Measurements from ENCODE around the gene SH2D6. TPM values are rescaled to one million over a fixed set of nuclear protein-coding genes. Genes with fewer than 3 reads are reported as not detected.

The SH2D6 gene
- total and polyA plus RNA-seq, 2 experiments from 2014 or later = 0.27 to 2.8 TPM

- WGBS (ENCODE audit: low lambda C conversion rate, missing lambda C conversion rate) = 38% methylated on average over 10 of the region's 16 CpGs
- no peak overlapping the region for H3K4me3 ChIP-seq
- peak; percentile 82 for DNase-seq (ENCODE audit: low spot score)
These were observed 12.4 kb downstream of the SH2D6 start for GRCh38 chr2:85430752-85431569.

GRCh38 chr2:85431570-85432205 lies 13.2 kb downstream of the SH2D6 start:
- Histone ChIP-seq H3K27ac (peak overlapping the region; percentile 88), H3K4me2 (peak overlapping the region; percentile 59), H3K9me2 (replicated peaks; ENCODE audit: insufficient read depth) (no peaks in the 10 kb centered on the region), H4K20me1 (ENCODE audit: insufficient read depth, poor library complexity, severe bottlenecking) (no peaks in the 10 kb centered on the region), H2AFZ (no peak overlapping the region), H3K9me3 (ENCODE audit: low read depth) (no peaks in the 10 kb centered on the region), H3K4me3 (no peak overlapping the region), H3K27me3 (no peaks in the 10 kb centered on the region), H3K79me2 (no peaks in the 10 kb centered on the region), H3K4me1 (ENCODE audit: insufficient read depth) (peaks cover 35% of the 10 kb centered on the region), H3K36me3 (replicated peaks; ENCODE audit: insufficient read depth, low read depth) (no peaks in the 10 kb centered on the region)
- DNase-seq (ENCODE audit: low spot score) = no peak
- TF ChIP-seq EZH2 (IDR thresholded peaks at IDR 0.05; ENCODE audit: borderline replicate concordance) = no peak
- TF ChIP-seq CTCF (IDR thresholded peaks at IDR 0.05; ENCODE audit: poor library complexity) = no peak
- TF ChIP-seq EZH2phosphoT487 (IDR thresholded peaks at IDR 0.05; ENCODE audit: low read depth, severe bottlenecking, unreplicated experiment) = no peak
- WGBS (ENCODE audit: low lambda C conversion rate, missing lambda C conversion rate) = 88% methylated on average over 10 of the region's 10 CpGs

More at GRCh38 chr2:85430752-85431569, 12.4 kb downstream of the SH2D6 start:
- Histone ChIP-seq H3K9me3 (ENCODE audit: low read depth) (no peaks in the 10 kb centered on the region), H3K27me3 (no peaks in the 10 kb centered on the region), H3K4me1 (ENCODE audit: insufficient read depth) (peaks cover 31% of the 10 kb centered on the region), H3K4me2 (peak overlapping the region; percentile 59), H2AFZ (no peak overlapping the region), H3K36me3 (replicated peaks; ENCODE audit: insufficient read depth, low read depth) (no peaks in the 10 kb centered on the region), H3K79me2 (no peaks in the 10 kb centered on the region), H3K27ac (peak overlapping the region; percentile 88), H3K9me2 (replicated peaks; ENCODE audit: insufficient read depth) (no peaks in the 10 kb centered on the region), H4K20me1 (ENCODE audit: insufficient read depth, poor library complexity, severe bottlenecking) (no peaks in the 10 kb centered on the region)
- TF ChIP-seq EZH2phosphoT487 (IDR thresholded peaks at IDR 0.05; ENCODE audit: low read depth, severe bottlenecking, unreplicated experiment) (no peak), EZH2 (IDR thresholded peaks at IDR 0.05; ENCODE audit: borderline replicate concordance) (no peak), CTCF (IDR thresholded peaks at IDR 0.05; ENCODE audit: poor library complexity) (no peak)

DNA sequence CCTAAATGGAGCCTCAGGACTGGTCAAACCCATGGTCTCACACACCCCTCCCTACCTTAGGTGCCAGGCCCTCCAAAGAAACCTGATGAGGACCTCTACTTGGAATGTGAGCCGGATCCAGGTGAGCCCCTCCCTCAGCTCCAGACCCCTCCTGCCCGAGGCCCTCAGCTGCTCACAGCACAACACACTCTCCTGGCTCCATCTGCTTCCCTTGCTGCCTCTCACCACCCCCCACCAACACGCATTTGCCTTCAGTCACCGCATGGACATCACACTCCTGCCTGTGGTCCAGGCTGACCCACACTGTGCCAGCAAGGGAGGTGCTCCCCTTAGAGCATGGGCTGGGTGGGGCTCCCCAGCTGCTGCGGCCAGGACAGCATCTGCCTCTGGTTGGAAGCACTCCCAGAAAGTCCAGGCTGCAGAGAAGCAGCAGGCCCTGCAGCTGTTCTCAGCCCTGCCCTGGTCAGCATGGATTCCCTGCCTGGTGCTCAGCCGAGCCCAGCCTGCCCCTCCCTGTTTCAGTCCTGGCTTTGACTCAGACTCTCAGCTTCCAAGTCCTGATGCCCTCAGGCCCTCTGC lies 15.1 kb downstream of the SH2D6 start:
- H3K4me3 ChIP-seq = no peak overlapping the region
- H3K9me2 ChIP-seq (replicated peaks; ENCODE audit: insufficient read depth) = no peaks in the 10 kb centered on the region
- no peaks in the 10 kb centered on the region for H3K9me3 ChIP-seq (ENCODE audit: low read depth)
- no peaks in the 10 kb centered on the region for H4K20me1 ChIP-seq (ENCODE audit: insufficient read depth, poor library complexity, severe bottlenecking)
- no peaks in the 10 kb centered on the region for H3K27me3 ChIP-seq
- H3K4me1 ChIP-seq (ENCODE audit: insufficient read depth) = peaks cover 49% of the 10 kb centered on the region
- no peak overlapping the region for H2AFZ ChIP-seq
- peak overlapping the region; percentile 85 for H3K27ac ChIP-seq
- no peaks in the 10 kb centered on the region for H3K79me2 ChIP-seq
- no peaks in the 10 kb centered on the region for H3K36me3 ChIP-seq (replicated peaks; ENCODE audit: insufficient read depth, low read depth)
- peak overlapping the region; percentile 31 for H3K4me2 ChIP-seq
- TF ChIP-seq EZH2phosphoT487 (IDR thresholded peaks at IDR 0.05; ENCODE audit: low read depth, severe bottlenecking, unreplicated experiment) (no peak), CTCF (IDR thresholded peaks at IDR 0.05; ENCODE audit: poor library complexity) (no peak)
- peak; percentile 84 for DNase-seq (ENCODE audit: low spot score)
- 57% methylated on average over 6 of the region's 6 CpGs for WGBS (ENCODE audit: low lambda C conversion rate, missing lambda C conversion rate)
